BJ (cell line): ENCODE measurements around the gene CALD1. TPM values are rescaled to one million over a fixed set of nuclear protein-coding genes. Genes with fewer than 3 reads are reported as not detected.

Source experiments
- CTCF ChIA-PET: fragments of 350-600 bp; formaldehyde crosslinking; extraction: SDS; loops from one replicate; lab custom pipeline; 2021; ENCODE audit warnings: antibody characterized with exemption, inconsistent platforms; lab: Yijun Ruan, JAX
- POLR2A ChIA-PET: fragments of 300-600 bp; sonication (Branson Sonifier 250); formaldehyde crosslinking; extraction: SDS; loops from one replicate; lab custom pipeline; 2021; ENCODE audit warnings: antibody characterized with exemption; lab: Charles Lee
- DNase-seq: peaks from one replicate; pipeline ENCODE4 v3.0.0-alpha.2; 2011; ENCODE audit warnings: low read depth
- H3K27me3 ChIP-seq: 2 replicates; pipeline ENCODE4 v1.6.0; 2011; ENCODE audit warnings: low read length; ENCODE audit not compliant: control insufficient read depth, insufficient read depth
- H3K36me3 ChIP-seq: 2 replicates; pipeline ENCODE4 v1.5.1; 2011; ENCODE audit warnings: low read length; ENCODE audit not compliant: control insufficient read depth, insufficient read depth
- H3K4me3 ChIP-seq: 2 replicates; pipeline ENCODE4 v1.5.1; 2011; ENCODE audit warnings: low read depth, mild to moderate bottlenecking, control low read depth, low read length
- CTCF ChIP-seq: IDR thresholded peaks from 2 replicates; pipeline ENCODE4 v1.5.1; 2011; ENCODE audit warnings: low read depth, mild to moderate bottlenecking, control low read depth, inconsistent platforms, low read length, moderate library complexity; ENCODE audit not compliant: insufficient read depth
- polyA plus RNA-seq: library from polyadenylated mRNA; depleted of rRNA; stranded (reverse); fragments of >200 nt; gene quantifications from 2 replicates; pipeline ENCODE4 v1.2.3, GENCODE V29; 2011

CALD1 gene
- polyA plus RNA-seq, 1 experiment = 1,629 TPM

GRCh38 chr7:134885967-134886352, 106.5 kb downstream of the CALD1 start:
- Histone ChIP-seq H3K4me3 (no peak overlapping the region), H3K36me3 (peaks cover 9% of the 10 kb centered on the region), H3K27me3 (no peaks in the 10 kb centered on the region)
- CTCF ChIA-PET = no interaction called here
- POLR2A ChIA-PET = interaction anchor here (0.5 kb wide), 1 partner anchor 89 kb away, joined by 9 read pairs; no protein-coding TSS in a partner anchor
- DNase-seq = peak; percentile 74
- TF ChIP-seq CTCF = no peak

- TF ChIP-seq CTCF = no peak
- Histone ChIP-seq H3K27me3 (no peaks in the 10 kb centered on the region), H3K4me3 (no peak overlapping the region), H3K36me3 (peaks cover 9% of the 10 kb centered on the region)
- peak; percentile 39 for DNase-seq
- CTCF ChIA-PET = no interaction called here
- POLR2A ChIA-PET = interaction anchor here (0.5 kb wide), 1 partner anchor 90 kb away, joined by 9 read pairs; no protein-coding TSS in a partner anchor
These were observed 107.1 kb downstream of the CALD1 start for GRCh38 chr7:134886353-134887057.

GRCh38 chr7:134887523-134887922, 108.1 kb downstream of the CALD1 start:
- H3K27me3 ChIP-seq = no peaks in the 10 kb centered on the region
- H3K36me3 ChIP-seq = peaks cover 9% of the 10 kb centered on the region
- TF ChIP-seq CTCF = no peak
- H3K4me3 ChIP-seq = no peak overlapping the region
- ChIA-PET POLR2A (no interaction called here), CTCF (interaction anchor here (0.6 to 1.8 kb wide), 2 partner anchors 12 to 775 kb away, joined by 3 to 5 read pairs; no protein-coding TSS in a partner anchor)
- no peak for DNase-seq

DNA sequence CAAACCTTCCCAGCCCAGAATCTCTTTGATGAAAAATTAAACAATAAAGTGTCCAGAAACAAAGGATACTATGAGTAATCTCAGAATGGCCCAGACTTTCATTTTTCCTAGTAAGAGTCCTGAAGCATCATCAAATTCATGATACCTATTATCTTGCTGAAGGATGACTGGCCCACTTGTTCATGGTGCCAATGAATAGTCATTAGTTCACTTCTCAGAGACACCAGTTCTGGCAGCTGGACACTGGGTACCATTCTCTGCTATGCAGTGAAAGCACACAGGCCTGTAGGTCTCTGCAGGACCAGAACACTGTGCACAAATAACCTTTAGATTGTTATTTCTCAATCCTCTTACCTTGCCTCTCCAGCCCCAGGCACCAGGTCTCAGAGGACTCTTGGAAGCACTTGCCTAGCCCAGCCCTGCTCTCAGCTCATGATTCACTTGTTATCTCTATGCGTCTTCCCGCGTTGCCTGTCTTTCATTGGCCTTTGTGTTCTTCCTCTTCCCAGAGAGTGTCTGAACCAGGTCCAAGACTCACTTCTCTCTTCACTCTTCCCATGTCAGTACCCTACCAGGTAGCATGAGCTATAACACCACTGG, 108.8 kb downstream of the CALD1 start:
- no peak for DNase-seq
- Histone ChIP-seq H3K36me3 (peaks cover 9% of the 10 kb centered on the region), H3K27me3 (no peaks in the 10 kb centered on the region), H3K4me3 (no peak overlapping the region)
- ChIA-PET CTCF (interaction anchor here (0.8 to 1.8 kb wide), 3 partner anchors 13 to 192 kb away, joined by 3 to 5 read pairs (median 3); no protein-coding TSS in a partner anchor), POLR2A (interaction anchor here (0.6 kb wide), 1 partner anchor 381 kb away, joined by 7 read pairs; no protein-coding TSS in a partner anchor)
- TF ChIP-seq CTCF = no peak
